ENCODE results near the gene TAS2R31. TPM values are rescaled to one million over a fixed set of nuclear protein-coding genes. Genes with fewer than 3 reads are reported as not detected.

Gene TAS2R31
- total RNA-seq, 1 donor from 2014 or later: 6.8 TPM

- DNase-seq: no peak
Observed at GRCh38 chr12:10994307-10994706, 36.9 kb downstream of the TAS2R31 start.

GRCh38 chr12:10989107-10989506 lies 42.1 kb downstream of the TAS2R31 start:
- no peak for DNase-seq

- no peak for DNase-seq
Observed at GRCh38 chr12:10986812-10987211, 44.4 kb downstream of the TAS2R31 start, which contains the start of gene TAS2R50. TSS of gene TAS2R50 (minus strand) at chr12:10986912. CDS start at chr12:10986860, 52 bp downstream.

GRCh38 chr12:10982244-10982643 lies 49.0 kb downstream of the TAS2R31 start:
- no peak for DNase-seq

Other genes with a start within 250 kb of the TAS2R31 start
- not detected in 2 replicates for gene TAS2R7, start 228.8 kb downstream of the TAS2R31 start, total RNA-seq
- gene TAS2R8, start 224.1 kb downstream of the TAS2R31 start, total RNA-seq: not detected in 2 replicates
- gene TAS2R9, start 221.2 kb downstream of the TAS2R31 start, total RNA-seq: not detected in 2 replicates
- 0.17 and 0.37 TPM in 2 replicates for gene TAS2R10, start 205.0 kb downstream of the TAS2R31 start, total RNA-seq
- gene PRR4, start 181.9 kb downstream of the TAS2R31 start, total RNA-seq: 0.17 and 0.33 TPM in 2 replicates
- gene PRH1, start 147.2 kb downstream of the TAS2R31 start, total RNA-seq: 11.2 and 12.8 TPM in 2 replicates
- 0.84 and 1.0 TPM in 2 replicates for gene TAS2R13, start 121.8 kb downstream of the TAS2R31 start, total RNA-seq
- not detected in 2 replicates for gene PRH2, start 102.2 kb downstream of the TAS2R31 start, total RNA-seq
- 0.74 and 2.0 TPM in 2 replicates for gene TAS2R14, start 92.1 kb downstream of the TAS2R31 start, total RNA-seq
- gene TAS2R50, start 44.5 kb downstream of the TAS2R31 start, total RNA-seq: 2.3 and 3.6 TPM in 2 replicates
- 2.2 and 3.6 TPM in 2 replicates for gene TAS2R20, start 33.1 kb downstream of the TAS2R31 start, total RNA-seq
- gene TAS2R19, start 8.8 kb downstream of the TAS2R31 start, total RNA-seq: 4.0 and 9.2 TPM in 2 replicates
- gene TAS2R46, start 30.9 kb upstream of the TAS2R31 start, total RNA-seq: 2.4 and 3.6 TPM in 2 replicates
- 1.0 and 2.1 TPM in 2 replicates for gene TAS2R43, start 60.9 kb upstream of the TAS2R31 start, total RNA-seq
- 3.9 and 6.8 TPM in 2 replicates for gene TAS2R30, start 103.2 kb upstream of the TAS2R31 start, total RNA-seq
- 6.6 and 7.4 TPM in 2 replicates for gene SMIM10L1, start 139.8 kb upstream of the TAS2R31 start, total RNA-seq
- not detected in 2 replicates for gene TAS2R42, start 155.5 kb upstream of the TAS2R31 start, total RNA-seq
- not detected in 2 replicates for gene PRB3, start 238.3 kb upstream of the TAS2R31 start, total RNA-seq